ENCODE measurements around the gene MYO7A.
A peak's percentile ranks its signal among the peaks of the same experiment; 100 is the strongest.

The MYO7A gene

DNA sequence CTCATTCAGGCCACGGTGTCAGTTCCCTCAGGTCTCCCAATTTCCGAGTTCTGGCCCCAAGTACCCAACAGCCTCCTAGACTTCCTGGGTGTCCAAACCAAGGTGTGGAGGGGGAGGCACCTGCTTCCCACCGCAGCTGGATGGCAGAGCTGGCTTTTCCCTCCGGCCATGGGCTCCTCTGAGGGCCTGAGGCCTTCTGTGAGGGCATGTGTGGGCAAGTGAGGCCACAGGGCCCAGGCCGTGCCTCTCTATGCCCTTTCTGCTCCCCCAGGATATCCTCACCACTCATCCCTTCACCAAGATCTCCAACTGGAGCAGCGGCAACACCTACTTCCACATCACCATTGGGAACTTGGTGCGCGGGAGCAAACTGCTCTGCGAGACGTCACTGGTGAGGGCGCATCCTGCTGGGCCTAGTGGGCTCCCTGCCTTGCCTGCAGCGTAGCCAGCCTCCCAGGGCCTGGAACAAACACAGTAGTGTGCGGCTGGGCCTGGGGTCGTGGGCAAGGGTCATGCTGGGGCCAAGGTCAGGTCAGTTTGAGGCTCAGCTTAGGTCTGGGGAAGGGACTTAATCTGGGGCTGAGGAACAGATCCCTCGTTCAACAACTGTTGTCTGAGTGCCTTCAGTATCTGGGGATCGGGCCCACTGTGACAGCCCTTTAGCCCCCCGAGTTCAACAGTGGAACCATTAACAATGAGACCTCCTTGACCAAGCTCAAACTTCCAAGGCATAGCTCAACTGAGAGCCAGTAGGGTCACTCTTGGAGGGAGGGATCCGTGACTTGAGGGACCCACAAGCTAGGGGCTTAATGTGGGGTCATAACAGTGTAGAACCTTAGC is 85.8 kb downstream of the MYO7A start:
- DNase-seq (ENCODE audit: low spot score), result no peak

DNA sequence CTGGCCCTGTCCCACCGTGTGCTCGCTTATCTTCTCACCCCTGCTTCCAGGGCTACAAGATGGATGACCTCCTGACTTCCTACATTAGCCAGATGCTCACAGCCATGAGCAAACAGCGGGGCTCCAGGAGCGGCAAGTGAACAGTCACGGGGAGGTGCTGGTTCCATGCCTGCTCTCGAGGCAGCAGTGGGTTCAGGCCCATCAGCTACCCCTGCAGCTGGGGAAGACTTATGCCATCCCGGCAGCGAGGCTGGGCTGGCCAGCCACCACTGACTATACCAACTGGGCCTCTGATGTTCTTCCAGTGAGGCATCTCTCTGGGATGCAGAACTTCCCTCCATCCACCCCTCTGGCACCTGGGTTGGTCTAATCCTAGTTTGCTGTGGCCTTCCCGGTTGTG is 86.5 kb downstream of the MYO7A start:
- no peak for DNase-seq (ENCODE audit: low spot score)

DNA sequence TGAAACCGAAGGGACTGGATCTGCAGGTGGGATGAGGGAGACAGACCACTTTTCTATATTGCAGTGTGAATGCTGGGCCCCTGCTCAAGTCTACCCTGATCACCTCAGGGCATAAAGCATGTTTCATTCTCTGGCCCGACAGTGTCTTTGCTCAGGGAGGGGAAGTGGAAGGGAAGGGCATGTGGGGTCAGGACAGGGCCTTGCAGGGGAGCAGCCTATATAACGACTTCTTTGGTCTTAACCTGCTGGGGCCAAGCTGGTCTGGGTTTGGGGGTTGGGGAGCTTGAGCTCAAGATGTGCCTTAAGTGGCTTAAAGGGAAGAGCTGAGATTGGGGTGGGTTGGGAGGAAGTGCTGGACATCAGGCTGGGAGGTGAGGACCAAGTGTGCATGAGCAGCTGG is 87.1 kb downstream of the MYO7A start:
- no peak for DNase-seq (ENCODE audit: low spot score)

DNA sequence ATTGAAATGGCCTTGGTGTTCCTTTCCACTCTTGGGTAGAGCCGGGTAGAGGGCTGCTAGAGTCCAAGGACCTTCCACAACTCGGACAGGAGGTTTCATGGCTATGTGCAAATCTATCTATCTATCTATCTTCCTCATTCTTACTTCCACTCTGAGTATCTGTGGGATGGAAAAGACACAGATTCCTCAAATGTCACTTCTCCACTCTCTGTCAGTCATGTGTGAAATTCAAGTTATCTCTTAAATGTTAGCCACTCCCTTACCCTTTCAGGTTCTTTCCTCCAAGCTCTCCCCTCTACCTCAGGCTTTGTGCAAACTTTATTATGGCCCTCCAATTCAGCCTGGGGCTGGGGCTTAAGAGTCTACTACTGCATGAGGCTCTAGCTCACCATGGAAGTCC is 89.1 kb downstream of the MYO7A start:
- no peak for DNase-seq (ENCODE audit: low spot score)

DNA sequence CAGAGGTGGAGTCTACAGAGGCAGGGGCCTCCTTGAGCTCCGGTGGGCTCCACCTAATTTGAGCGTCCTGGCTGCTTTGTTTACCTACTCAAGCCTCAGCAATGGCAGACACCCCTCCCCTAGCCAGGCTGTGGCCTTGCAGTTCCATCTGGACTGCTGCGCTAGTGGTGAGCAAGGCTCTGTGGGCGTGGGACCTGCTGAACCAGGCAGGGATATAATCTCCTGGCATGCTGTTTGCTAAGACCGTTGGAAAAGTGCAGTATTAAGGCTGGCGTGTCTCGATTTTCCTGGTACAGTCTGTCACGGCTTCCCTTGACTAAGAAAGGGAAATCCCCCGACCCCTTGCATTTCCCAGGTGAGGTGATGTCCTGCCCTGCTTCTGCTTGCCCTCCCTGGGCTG is 95.8 kb downstream of the MYO7A start:
- no peak for DNase-seq (ENCODE audit: low spot score)

DNA sequence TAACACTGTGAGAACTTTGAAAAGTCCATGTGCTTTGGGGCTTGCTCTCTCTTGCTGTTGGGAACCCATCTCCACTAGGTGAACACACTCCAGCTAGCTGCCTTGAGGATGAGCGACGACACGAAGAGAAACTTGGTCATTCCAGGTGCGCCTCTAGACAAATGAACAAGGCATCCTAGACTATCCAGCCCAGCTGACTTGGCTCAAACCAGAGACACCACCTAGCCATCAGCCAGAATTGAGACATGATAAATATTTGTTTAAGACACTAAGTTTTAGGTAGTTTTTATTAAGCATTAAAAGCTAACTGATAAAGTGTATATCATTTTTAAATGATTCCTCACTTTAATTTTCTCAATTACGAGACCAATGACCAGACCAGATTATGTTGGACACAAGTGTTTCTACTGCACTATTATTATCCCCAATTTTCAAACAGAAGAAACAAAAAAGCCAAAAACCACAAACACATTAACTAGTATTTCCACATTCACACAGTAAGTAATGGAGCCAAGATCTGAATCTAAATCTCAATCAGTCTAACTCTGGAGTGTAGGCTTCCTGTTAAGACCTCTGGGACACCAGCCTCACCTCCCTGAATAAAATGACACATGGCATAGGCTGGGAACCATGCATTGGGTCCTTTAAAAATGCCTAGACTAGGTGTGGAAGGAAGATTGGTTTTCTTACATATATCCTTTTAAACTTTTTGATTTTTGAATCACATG is 103.0 kb downstream of the MYO7A start:
- DNase-seq (ENCODE audit: low spot score), result no peak

DNA sequence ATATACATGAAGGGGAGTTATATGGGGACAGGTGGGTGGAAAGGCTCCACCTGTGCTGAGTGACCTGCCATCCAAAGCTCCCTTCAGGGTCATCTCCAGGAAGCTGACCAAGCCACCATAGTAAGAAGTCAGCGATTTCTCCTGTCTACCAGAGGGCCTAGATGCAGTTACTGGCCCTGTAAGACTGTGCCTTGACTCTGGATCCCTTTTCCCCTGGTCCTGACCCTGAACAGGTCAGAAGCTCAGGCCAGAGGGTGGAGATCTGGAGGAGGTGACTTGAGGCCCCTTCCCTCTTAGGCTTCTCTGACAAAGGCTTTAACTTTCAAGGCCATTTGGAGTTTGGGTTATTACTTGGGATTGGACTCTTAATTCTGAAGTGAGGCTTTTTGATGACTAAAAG is 103.8 kb downstream of the MYO7A start:
- no peak for DNase-seq (ENCODE audit: low spot score)

DNA sequence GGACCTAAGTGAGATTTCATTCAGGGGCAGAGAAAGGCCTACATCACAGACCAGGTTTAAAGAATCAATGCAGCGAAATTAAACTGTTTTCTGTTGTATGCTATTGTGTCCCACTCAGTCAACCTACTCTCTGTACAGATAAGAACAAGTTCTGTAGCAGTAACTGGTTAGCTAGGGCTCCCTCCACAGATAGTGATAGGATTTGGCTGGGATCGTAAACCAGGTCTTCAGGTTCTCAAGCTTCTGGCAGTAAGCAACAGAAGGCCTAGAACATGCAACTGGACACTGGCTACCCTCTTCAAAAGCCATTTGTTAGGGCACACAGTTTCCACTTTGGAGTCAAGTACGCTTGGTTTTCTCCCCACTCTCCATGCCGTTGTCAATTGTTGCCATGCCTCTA is 104.2 kb downstream of the MYO7A start:
- no peak for DNase-seq (ENCODE audit: low spot score)

DNA sequence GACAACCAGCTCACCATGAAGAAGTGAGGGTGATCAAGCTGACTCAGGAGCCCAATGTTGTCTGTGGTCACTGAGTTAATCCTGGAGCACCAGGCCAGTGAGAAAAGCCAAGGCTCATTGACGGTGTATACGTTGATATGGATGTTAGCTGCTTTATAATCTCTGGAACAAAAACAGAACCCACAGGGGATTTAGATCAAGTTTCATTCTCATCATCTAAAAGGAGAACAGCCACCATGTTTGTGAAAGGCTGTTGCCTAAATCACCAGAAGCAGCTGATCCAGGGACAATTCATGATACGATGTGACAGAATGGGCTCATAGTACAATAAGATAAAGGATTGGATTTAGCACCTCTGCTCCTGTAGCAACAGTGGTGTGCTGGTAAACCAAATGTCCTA is 105.0 kb downstream of the MYO7A start:
- no peak for DNase-seq (ENCODE audit: low spot score)

DNA sequence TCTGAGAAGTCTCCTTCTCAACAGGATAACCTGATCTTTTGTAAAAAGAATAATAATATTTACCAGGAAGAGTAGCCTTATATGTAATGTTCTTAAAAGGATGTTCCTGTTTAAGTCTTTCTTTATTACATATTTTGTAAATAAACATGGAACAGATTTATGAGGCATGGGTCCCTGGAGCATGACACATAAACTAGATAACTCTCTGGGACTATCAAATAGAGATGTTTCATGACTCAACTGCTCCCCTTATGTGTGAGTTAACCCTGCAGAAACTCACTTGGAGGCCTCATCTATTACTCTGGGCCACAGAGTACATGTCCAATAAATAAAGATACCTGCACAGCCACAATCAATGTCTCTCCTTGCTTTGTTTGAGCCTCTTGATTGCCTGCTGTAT is 108.9 kb downstream of the MYO7A start:
- DNase-seq (ENCODE audit: low spot score), result no peak

DNA sequence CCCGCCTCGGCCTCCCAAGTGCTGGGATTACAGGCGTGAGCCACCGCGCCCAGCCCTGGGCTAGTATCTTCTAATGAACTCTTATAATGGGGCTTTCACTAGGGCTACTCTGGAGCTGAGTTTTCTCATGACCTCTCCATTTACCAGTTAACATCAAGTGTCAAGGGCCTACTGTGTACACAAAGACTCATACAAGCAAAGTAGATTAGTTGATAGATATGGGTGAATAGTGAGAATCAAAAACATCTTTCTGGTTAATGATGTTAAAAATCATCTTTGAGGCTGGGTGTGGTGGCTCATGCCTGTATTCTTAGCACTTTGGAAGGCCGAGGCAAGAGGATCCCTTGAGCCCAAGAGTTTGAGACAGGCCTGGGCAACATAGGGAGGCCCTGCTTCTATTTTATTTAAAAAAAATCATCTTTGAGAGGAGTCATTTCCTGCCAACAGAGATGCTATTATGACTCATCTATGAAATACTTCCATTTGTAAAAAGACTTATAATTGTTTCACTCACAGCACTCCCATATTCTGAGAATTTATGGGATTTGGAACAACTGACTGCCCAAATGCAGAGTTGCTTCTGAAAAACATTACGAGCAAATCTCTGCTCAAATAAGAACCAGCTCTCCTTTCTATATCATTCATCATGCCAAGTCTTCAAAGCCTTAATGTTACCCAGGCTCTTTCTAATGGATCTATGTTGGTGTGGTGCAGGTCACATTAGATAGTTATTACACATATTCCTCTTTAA is 116.4 kb downstream of the MYO7A start:
- peak; percentile 23 for DNase-seq (ENCODE audit: low spot score)

DNA sequence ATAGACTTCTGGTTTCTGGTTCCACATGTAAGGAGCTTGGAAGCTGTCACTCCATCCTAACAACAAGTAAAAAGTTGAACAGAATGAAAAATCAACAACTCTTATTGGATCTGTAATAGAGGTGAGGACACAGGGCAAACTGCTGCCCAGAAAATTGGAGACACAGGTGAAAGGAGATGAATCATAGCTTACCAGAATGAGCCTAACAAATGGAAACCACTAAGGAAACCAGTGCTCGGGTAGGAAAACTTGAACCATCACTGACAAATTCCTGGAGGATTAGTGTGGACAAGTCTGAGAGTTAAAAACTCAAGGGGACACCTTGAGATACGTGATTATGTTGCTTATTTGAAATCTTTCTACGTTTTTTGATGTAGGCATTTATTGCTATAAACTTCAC is 121.4 kb downstream of the MYO7A start:
- no peak for DNase-seq (ENCODE audit: low spot score)

DNA sequence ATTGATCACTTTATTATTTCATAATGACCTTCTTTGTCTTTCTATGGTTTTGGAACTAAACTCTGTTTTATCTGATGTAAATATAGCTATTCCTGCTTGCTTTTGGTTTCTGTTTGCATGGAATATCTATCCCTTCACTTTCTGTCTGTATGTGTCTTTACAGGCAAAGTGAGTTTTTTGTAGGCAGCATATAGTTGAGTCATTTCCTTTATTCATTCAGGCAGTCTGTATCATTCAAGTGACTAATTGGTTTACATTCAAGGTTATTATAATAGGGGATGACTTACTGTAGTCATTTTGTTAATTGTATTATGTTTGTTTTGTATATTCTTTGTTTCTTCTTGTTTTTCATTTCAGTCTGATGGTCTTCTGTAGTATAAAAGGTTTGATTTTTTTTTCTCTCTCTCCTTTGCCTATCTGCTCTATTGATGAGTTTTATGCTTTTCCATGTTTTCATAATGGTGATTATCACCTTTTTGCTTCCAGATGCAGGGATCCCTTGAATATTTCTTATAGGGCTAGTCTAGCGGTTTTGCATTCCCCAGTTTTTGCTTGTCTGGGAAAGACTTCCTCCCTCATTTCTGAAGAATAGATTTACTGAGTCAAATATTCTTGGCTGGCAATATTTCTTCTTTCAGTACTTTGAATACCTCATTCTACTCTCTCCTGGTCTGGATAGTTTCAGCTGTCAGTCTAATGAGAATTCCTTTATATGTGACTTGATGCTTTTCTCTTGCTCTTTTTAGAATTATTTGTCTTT is 123.0 kb downstream of the MYO7A start:
- DNase-seq (ENCODE audit: low spot score), result no peak

DNA sequence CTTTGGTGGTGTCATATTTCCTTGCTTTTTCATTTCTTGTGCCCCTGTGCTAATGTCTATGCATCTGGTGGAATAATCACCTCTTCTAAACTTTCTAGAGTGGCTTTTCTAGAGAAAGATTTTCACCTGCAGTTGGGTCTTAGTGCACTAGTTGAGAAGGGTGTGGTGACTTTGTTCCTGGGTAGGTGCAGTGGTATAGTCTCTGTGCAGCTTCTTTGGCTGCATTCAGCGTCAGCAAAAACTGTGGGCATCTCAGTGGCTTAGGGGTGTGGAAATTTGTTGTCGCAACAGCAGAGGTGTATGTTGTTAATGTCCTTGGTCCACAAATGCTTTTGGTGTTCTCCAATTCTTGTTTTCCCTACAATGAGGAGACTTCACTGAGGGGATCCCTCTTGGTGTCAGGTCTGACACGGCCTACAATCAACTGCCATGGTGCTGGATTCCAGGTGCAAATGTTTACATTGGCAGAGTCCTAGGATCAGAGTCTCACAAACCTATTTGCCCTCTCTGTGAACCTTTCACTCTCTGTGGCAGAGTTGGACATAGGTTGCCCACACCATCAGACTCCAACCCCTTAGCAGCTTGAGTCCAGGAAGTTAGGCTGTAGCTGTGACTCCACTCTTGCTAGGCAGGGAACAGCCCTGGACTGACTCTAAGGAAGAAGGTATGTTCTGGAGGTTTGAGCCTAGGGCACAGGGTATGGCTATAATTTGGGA is 124.7 kb downstream of the MYO7A start:
- DNase-seq (ENCODE audit: low spot score), result no peak

DNA sequence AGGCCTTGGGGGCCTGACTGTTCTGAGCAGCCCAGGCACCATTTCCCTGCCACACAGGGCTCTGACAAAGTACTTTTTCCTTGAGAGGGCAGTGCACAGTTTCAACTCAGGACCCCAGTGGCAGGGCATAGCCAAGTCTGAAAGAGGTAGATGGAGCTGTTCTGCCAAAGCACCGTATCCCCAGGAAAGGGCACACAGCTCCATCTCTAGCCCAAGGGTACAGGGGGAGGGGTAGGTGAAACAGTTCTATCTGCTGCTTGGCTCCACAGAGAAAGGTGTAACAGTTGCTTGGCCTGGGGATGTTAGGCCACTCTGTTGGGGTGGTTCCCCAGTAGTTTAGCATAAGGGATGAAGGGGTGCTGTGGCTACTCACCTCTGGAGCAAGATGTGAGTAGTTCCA is 125.6 kb downstream of the MYO7A start:
- DNase-seq (ENCODE audit: low spot score), result no peak

DNA sequence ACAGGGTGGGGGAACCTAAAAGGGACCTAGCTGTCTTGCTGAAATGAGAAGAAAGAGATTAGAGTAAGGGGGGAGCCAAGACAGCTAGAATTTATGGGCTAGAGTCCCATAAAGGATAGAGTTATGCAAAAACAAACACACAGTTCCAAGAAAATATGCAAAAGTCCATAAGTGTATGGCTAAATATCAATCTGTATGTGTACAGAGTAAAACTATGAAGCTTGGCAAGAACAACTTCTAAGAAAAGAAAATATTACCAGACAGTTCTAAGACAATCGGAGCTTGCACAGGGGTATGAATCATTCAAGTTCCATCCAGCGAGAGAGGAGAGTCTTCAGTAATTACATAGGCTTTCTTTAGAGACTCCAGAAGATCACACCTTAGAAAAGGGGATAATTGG is 131.6 kb downstream of the MYO7A start:
- peak; percentile 19 for DNase-seq (ENCODE audit: low spot score)

DNA sequence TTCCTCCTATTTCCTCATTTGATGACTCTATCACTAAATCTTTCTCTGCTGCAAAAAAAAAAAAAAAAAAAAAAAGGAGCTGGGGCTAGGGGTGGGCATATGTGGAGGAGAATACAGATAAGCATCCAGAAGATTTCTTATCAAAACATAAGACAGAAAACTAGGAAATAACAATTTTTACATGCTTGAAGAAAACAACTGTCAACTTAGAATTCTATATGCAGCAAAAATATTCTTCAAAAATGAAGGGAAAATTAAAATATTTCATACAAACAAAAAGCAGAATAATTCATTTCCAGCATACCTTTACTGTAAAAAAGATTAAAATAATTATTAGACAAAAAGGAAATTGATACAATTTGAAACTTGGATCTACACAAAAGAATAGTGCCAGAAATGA is 134.8 kb downstream of the MYO7A start:
- no peak for DNase-seq (ENCODE audit: low spot score)
